GM18868 (cell line): Measurements from ENCODE around the gene STRADB.
"Not testable (repeated sequence)": the region's sequence is repeated elsewhere in the genome, so short reads cannot be mapped to it uniquely, and the experiment has no call there.

Source experiments
- ATAC-seq: cut with Tn5 transposase; IDR thresholded peaks from one replicate; pipeline ENCODE4 v1.9.1; 2021; ENCODE audit warnings: mild to moderate bottlenecking, moderate library complexity; ENCODE audit not compliant: unreplicated experiment

Gene STRADB, protein sequence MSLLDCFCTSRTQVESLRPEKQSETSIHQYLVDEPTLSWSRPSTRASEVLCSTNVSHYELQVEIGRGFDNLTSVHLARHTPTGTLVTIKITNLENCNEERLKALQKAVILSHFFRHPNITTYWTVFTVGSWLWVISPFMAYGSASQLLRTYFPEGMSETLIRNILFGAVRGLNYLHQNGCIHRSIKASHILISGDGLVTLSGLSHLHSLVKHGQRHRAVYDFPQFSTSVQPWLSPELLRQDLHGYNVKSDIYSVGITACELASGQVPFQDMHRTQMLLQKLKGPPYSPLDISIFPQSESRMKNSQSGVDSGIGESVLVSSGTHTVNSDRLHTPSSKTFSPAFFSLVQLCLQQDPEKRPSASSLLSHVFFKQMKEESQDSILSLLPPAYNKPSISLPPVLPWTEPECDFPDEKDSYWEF

DNA sequence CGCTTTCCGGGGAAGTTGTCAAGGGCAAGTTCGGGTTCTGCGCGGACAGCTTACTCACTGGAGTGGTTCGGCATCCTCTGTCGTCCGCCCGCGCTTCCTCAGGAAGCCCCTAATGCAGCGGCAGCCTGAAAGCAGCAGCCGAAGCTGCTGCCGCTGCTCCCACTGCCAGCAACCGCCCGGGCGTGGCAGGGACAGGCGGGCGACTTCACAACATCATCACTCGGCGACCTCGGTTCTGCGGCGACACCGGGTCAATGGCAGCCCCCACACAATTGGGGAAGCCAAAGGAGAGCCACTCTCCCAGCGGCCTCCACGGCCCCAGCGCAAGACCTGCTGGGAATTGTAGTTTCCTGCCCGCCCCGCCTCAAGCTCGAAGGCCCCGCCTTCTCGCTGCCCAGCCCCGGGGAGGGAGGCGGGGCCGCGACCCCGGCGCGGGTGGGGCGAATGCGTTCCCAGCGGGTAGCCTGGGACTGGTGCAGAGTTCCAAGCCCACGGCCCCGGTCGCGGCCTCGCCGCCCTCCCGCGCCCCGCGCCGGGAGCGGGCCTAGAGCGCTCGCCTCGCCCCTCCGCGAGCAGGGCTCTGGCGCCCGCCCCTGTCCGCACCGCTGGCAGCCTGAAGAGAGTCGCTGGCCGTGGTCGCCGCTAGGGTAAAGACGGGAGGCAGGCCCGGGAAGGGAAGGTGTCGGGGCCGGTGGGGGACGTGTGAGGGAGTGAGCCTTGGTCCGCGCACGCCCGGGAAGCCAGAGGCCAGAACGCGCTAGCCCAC lies at the start of gene STRADB, which contains the start of gene TRAK2:
TSS of gene STRADB (plus strand) at position 449 of the 766 bp plus-strand sequence. CDS start 3,101 bp downstream, outside the sequence.
TSS of gene TRAK2 (minus strand) at position 167 of the 766 bp plus-strand sequence. CDS start 30,951 bp downstream, outside the sequence.
- ATAC-seq: peak; percentile 94

DNA sequence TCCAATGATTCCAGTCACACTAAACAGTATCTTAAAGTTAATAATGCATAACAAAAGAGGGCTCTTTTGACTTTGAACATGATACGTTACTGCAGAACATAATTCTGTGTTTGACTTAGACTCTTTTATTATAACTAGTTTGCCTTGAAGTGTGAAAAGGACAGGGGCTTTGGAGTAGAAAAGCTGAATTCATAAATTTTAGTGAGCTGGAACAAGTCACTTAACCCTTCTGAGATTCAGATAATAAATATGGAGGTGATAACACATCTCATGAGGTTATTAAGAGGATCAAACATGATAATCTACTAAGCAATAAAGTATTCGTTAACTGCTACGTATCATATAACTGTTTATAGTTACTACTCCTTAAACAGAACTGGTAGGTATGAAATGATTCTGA lies 49.7 kb upstream of the STRADB start:
- ATAC-seq: no peak

DNA sequence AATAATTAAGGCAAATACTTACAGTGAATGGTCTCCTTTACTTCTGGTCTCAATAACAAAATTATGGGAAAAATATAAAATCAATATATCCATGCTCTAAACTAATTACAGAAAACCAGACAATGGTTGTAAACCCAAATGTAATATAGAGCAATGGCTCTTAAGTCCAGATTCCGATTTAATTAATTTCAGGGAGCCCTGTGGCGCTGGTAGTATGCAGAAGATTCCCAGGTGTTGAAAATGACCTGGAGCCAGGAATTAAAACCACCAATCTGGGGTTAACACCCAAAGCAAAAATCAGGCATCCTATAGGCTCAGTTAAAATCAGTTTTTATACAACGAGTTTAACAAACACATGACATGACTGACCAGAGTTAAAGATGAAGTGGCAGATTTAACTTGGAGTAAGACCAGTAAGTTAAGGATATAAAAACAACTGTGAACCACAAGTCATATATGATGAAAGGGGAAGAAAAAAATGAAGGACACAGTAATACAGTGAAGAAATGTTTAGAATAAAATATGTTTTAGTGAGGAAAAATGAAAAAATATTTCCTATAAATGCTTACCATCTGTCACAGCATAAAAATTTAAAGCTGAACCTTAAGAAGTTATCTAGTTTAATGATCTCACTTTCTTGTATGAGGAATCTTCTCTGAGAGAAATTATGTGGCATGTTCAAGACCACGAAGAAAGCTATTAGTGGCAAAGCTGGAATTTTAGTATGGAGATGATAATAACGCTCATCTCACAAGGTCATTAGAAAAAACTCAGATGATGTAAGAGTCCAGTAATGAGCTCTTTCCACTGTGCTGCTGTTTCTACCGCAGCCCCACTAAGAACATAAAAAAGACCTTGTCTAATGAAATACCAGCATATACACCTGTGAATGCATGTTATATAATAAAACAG lies 48.6 kb upstream of the STRADB start:
- ATAC-seq: no peak

DNA sequence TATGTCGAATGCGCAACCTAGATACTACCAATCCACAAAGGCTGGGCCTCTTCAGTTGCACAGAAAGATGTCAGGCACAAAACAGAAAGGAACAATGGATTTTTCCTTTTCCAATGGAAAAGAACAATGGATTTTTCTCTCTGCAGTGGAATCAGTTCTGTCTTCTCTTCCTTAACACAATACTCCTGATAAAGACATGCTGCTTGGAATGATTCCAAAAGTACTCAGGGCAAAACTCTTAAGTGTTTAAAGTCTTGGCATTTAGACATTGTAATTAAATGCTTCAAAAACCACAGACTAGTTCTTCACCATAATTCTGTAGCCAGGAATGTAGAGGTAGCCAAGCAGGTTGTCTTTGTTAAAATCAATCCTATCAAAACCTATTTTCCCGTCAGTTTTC lies 47.7 kb upstream of the STRADB start:
- no peak for ATAC-seq

DNA sequence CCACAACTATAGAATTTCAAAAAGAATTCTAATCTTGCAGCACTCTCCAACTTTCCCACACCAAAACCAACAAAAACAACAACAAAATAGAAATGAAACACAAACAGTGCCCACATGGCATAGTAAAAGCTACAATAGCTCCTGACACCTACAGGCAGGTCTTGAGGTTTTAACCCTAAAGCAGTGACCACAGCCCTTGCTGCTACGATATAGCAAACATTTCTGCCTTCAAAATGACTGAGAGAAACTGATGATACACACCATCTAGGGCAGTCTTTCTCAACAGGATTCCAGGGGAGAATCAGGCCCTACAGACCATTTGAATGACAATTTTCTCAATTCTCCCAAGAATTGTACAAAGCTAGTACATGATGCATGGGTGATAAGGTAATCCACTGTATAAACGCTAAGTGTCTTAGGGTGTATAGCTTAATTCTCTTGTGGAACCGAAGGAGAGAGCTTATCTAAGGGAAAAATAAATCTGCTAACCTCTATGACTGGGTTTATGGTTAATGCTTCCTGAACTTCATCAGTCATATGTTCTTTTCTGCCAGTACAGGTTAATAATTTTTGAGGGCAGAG lies 46.8 kb upstream of the STRADB start:
- ATAC-seq: no peak

DNA sequence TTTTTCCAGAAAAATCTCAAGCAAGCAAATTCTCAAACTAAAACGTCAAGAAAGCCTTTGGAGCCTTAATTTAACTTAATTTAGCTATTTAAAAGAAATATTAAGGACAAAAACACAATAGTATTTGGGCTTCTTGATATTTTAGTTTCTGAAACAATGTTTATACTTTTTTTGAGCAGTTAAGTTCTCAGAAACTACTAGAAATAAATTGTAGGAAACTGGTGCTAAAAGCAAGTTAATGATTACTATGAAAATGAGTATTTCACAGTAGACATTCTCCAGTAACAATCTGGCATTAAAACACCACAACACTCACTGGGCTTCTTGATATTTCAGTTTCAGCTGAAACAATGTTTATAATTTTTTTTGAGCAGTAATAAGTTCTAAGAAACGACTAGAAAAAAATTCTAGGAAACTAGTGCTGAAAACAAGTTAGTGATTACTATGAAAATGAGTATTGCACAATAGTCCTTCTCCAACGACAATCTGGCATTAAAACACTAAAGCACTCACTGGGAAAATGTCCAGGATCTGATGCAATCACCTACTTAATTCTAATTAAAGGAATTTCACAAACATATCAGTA lies 45.4 kb upstream of the STRADB start:
- ATAC-seq: no peak

DNA sequence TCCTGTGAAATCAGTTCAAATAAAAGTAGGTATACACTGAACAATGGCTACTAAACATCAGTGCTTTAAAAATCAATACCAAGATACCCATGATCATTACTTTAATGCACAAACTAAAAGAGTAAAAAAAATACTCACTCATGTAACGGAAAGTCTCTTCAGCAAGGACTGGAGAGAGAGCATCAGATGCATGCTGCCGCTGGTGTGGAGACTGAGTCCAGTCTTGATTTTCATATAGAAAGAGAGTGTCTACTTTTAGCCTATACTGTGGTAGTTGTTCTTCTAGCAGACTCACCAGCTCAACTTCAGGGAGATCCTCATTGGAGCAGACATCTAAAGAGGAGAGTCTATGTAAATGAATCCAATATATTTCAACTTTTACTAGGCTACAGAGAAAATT lies 44.3 kb upstream of the STRADB start:
- no peak for ATAC-seq

DNA sequence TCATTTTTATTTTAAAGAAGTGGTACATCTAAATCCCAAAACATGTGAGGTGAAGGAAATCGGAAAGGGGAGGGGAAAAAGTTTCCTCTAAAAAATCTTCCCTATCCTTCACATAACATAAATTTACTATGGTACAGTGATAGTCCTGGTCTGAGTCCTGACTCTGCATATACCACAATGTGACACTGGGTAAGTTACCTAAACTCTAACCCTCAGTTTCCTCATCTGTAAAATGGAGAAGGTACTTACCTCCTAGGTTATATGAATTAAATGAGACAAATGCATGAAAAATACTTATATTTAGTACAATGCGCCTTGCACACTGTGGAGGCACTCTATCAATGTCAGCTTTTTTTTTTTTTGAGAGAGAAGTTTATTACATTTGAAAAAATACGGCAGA lies 42.6 kb upstream of the STRADB start:
- ATAC-seq: no peak

DNA sequence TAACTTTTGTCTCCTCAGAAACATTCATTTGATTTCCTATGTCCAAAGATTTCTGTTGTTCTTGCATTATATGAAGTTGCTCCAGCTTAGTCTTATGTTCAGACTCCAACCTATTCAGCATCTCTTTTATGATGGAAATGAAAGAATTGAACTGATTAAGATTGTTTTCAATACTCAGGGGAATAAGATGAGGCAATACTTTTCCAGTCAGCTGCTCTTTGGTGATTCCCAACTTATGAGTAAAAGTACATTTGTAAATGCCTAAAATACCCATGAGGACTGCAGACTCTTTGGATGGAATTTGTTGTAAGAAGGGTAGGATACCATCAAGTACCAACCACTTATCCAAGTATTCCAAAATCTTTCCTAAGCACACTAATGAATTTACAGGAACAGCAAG lies 40.1 kb upstream of the STRADB start:
- no peak for ATAC-seq

DNA sequence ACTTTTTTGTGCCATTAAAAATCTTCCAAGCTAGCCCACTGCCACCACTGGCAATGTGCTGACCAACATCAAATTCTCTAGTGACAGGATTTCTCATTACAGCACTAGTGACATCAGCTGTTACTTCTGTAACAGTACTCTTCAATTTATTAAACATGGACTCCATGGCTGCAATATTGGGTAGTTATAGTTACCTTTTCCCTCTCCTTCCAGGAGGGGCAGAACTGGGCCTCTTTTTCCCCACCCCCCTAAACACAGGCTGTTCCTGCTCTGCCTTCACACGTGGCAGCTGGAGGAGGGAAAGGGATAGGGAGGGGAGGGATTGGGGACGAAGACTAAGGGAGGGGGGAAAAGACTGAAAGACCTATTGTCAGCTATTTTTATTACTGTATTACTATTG lies 38.4 kb upstream of the STRADB start:
- ATAC-seq: no peak

DNA sequence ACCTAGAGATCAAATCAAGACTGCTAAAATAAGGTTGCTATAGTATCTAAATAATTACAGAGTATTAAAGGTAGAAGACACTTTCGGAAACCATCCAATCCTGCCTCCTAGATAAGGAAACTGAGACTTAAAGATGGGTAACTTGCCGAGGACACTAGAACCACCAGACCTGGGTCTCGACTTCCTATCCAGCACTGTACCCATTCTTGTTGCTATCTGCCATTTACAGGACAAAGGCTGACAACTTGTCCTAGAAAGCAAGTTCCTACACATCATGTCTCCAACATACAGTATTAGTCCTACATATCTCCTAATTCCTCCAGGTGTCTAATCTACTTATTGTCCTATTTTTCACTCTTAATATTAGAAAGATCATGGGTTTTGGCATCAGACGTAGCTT lies 38.0 kb upstream of the STRADB start:
- no peak for ATAC-seq

DNA sequence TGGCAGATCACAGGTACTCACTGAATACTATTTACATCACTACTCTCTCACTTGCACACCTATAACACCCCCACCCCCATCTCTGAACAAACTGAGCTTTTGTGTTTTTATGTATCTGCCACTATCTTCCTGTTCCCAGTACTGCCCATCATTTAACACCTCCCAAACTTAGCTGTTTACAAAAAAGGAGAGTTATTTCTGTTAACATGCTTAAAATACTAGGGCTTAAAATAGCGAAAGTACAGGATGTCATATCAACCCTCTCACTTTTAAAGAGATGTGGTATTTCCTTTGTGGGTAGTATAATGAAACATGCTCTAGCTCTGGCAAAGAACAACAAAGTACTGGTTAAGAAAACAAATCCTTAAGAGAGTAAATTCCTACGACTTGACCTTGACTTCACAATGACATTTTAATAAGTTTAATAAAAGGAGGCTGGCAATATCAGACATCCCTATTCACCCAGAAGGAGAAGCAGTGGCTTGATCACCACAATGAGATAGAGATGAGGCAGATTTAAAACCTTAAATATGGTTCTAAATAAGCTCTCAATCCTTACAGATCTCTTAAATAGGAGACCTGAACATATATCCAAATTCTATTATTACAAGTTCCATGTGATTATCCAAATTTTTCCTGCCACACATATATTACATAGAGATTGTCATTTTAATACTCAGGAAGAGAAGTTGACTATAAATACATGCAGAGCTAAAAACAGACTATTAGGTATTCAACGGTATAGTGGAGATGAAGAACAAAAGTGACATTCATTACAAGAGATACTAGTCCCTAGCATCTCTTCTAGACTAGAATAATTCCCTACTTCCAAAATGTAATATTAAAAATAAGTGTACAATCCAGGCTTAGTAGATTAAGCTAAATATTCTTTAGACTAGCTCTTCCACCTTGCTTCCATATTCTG lies 37.2 kb upstream of the STRADB start:
- peak; percentile 80 for ATAC-seq

DNA sequence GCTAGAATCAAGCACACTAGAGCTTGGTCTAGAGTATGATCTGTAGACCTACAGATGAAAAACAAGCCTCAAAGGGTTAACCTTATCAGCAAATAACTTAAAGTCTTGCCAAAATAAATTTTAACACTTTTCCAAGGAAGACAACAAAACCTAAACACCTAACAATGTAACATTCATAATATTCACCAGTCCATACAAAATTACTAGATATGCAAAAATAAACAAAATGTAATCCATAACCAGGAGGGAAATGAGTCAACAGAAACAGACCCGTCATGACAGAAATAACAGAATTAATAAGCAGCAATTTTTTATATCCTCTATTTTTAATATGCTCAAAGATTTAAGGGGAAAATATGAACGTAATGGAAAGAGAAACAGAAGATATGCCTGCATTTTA lies 36.4 kb upstream of the STRADB start:
- no peak for ATAC-seq

DNA sequence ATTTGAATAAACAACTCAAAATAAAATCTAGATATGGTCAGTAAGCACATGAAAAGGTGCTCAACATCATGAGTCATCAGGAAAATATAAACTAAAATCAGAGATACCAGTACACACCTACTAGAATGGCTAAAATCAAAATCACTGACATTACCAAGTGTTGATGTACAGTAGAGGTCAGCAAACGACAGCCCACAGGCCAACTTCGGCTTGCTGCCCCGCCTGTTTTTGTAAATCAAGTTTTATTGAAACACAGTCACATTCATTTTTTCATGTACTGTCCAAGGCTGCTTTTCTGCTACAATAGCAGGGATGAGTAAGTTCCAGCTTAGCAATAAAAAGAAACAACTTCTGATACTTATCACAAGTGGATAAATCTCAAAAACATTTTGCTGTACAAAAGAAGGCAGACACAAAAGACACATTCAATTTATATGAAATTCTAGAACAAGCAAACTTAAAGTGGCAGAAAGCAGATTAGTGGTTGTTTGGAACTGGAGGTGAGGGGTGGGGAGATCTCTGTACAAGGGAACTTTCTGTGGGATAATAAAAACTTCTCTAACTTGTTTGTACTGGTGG lies 32.4 kb upstream of the STRADB start:
- ATAC-seq: no peak

DNA sequence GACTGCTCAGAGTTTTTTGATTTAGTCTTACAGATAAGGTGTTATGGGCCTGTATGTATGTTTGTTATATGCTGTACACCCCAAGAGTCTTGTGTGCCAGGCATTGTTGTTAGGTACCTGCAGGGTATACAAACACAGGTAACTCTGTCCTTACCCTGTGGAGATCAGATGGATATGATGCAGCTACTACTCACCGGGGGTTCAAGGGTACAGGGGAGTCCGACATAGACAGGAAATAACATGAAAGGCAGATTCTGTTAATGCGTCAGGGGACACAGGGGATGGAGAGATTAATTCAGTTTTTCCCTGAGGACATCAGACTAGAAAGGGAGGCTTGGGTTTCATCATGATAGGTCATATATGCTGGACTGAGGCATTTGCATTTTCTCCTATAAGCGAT lies 31.6 kb upstream of the STRADB start:
- no peak for ATAC-seq

DNA sequence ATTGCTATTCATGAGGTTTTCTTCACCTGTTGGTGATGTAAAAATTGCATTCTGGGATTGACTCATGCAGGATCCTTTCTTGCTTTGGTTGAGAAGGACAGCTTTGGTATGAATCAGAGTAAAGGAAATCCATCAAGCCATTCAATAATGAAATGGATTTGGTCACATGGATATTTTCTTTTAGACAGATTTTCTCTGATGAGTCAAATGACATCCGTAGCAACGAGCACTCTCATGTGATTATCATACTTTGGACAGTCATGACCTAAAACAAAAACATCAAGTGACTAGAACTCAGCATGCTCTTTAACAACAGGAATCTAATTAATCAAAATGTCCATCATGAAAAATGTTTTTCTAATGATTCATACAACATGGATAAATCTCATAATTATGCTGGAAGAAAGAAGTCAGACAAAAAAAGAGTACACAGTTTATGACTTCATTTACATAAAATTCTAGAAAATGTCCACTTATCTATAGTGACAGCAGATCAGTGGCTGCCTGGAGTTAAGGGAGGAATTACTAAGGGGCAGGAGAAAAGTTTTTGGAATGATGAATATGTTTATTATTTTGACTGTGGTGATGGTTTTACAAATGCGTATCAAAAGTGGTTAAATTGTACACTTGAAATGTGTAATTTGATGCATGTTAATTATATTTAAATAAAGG lies 31.0 kb upstream of the STRADB start:
- no peak for ATAC-seq

DNA sequence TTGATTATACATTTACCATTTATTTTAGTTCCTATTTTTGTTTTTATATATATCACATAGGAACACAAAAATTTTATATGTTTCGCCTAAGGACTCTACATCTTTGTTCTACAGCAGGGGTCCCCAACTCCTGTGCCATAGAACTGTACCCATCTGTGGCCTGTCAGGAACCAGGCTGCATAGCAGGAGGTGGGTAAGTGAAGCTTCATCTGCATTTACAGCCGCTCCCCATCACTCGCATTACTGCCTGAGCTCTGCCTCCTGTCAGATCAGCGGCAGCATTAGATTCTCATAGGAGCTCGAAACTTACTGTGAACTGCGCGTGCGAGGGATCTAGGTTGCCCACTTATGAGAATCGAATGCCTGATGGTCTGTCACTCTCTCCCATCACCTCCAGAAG lies 25.6 kb upstream of the STRADB start:
- ATAC-seq: no peak

DNA sequence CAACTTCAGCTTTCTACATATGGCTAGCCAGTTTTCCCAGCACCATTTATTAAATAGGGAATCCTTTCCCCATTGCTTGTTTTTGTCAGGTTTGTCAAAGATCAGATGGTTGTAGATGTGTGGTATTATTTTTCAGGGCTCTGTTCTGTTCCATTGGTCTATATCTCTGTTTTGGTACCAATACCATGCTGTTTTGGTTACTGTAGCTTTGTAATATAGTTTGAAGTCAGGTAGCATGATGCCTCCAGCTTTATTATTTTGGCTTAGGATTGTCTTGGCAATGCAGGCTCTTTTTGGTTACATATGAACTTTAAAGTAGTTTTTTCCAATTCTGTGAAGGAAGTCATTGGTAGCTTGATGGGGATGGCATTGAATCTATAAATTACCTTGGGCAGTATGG lies 23.2 kb upstream of the STRADB start:
- ATAC-seq: not testable (repeated sequence)
